HG02938 (cell line): ENCODE measurements around the gene GABPA.
"Not testable (repeated sequence)": the region's sequence is repeated elsewhere in the genome, so short reads cannot be mapped to it uniquely, and the experiment has no call there.

Experiments
- ATAC-seq: cut with Tn5 transposase; IDR thresholded peaks from one replicate; pipeline ENCODE4 v1.9.1; 2021; ENCODE audit warnings: mild to moderate bottlenecking, moderate library complexity; ENCODE audit not compliant: unreplicated experiment

Gene GABPA

DNA sequence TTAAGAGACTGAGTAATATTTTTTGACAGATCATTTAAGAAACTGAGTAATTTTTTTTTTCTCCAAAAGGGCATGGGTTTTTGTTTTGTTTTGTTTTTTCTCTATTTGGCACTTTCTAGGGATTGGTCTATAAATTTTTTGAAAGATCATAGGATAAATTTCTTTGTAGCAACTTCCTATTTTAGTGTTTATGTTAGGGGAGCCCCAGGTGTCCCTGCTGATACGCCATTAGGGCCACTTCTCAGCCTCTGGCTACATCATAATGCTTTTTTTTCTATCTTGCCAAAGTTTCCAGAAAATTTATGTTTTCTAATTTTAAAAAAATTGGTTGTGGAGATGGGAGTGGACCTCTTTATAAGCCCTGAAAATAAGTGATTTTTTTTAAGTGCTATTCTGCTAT lies 2.6 kb downstream of the GABPA start:
- ATAC-seq = no peak

DNA sequence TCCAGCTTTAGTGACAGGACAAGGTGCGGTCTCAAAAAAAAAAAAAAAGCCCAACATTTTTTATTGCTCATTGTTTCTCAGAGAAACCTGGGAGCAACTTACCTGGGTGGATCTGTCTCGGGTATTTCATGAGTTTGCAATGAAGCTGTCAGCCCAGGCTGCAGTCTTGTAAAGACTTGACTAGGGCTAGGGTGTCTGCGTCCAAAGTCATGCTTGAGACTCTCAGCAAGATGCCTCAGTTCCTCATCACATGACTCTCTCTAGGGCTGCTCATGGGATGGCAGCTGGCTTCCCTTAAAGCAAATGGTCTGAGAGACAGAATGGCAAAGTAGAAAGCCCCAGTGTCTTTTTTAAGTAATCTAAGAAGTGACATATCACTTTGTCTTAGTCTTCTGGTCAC lies 8.1 kb downstream of the GABPA start:
- ATAC-seq = no peak

DNA sequence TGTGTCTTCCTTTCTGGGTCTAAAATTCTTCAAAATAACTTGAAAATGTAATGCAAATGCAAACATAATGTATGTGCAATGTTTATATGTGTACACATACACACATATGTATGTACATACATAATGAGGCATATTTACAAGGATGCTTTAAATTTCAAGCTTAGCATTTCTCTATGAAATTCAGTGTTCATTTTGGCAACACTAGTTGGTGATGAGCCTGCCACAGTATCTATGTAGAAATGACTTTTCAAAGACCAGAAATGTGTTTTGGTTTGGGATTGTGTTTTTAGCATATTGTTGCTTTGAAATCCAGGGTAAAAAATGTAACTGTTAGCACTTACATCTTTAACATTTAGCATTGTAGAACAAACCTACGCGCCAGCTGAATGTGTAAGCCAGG lies 10.1 kb downstream of the GABPA start:
- no peak for ATAC-seq

DNA sequence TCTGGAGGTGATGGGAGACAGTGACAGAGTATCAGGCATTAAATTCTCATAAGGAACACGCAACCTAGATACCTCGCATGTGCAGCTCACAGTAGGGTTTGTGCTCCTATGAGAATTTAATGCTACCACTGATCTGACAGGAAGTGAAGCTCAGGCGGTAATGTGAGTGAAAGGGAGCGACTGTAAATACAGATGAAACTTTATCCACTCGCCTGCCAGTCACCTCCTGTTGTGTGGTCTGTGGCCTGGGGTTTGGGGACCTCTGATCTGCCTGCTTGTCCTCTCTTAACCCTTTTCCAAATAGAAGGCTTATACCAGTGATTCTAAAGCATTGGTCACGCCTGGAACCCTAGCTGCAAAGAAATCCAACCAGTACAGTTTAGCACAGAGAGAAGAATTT lies 15.3 kb downstream of the GABPA start:
- ATAC-seq = no peak

DNA sequence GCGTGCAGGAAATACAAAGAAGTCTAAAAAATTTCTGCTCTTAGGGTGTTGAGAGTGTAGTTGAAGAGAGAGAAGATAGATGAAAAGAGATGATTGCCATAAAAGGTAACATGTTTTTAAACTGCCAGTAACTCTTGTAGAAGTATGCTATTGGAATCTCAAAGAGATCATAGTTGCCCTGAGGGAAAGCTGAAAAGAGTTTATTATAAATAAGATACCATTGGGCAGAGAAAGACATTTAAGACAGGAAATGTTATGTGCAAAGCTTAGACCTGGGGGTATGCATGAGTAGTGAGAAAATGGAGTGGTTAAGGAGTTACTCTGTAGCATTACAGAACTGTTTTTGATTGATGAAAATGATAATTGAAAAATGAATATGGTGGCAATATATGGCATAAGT lies 17.6 kb downstream of the GABPA start:
- ATAC-seq = no peak

DNA sequence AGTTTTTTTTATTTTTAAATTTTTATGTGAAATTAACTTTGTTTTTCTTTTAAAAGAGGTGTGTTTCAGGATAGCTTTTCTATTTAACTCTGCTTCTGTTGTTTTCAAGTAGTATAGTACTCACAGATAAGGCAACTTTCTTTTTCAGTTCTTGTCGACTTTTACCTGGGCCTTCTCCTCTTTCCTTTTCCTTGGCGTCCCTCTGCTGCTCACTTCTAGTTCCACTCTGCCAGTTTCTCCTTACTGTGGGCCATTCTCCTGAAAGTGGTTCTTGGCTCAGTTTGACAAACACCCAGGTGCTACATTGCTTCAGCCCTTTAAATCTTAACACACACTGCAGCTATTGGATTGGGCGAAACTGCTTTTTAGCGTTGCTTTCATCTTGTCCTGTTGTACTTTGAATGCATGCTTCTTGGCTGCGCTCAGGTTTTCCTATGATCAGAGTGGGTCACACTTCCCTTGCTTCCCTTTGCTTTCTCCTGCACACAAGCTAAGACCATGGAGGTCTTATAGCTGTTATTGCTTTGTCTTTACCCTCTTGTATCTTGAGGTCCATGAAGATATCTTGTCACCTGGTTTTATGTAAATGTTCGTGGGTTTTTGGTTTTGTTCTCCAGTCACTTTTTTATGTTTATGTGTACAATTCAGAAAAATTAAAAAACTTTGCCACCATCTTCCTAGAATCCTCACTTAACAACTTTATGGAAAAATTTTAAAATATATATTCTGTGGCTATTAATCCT lies 21.6 kb downstream of the GABPA start:
- no peak for ATAC-seq

DNA sequence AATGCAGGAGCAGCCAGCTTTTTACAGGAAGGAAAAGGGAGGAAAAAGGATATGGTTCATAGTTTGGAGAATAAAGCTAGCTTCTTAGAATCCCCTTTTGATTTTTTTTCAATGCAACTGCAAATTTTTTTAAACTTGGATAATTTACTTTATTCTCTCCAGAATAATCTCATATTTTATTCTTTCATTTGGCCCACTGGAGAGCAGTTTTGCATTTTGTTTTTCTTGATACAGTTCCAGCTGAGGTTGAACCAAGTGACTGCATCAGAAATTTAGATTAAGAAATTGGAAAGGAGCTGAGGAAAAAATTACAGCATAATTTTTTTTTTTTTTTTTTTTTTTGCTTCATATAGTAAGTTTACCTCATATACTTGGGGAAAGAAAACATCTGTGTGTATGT lies 22.8 kb downstream of the GABPA start:
- no peak for ATAC-seq

DNA sequence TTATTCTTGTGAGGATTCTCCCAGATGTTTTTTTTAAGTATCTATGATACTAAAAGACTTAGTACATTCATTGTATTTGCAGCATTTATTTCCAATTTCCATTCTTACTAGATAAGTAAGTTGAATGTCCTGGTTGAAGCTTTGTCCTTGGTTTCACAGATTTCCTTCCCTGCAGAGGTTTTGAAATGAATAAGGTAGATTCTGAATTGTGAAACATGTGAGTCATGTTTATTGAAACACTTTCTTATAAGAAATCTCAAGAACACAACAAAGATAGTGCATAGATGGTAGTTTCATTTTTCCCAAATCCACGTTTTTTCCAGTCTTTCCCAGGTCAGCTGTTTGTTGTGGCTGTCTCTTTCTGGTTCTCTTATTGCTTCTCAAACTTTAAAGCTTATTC lies 24.8 kb downstream of the GABPA start:
- ATAC-seq = no peak

DNA sequence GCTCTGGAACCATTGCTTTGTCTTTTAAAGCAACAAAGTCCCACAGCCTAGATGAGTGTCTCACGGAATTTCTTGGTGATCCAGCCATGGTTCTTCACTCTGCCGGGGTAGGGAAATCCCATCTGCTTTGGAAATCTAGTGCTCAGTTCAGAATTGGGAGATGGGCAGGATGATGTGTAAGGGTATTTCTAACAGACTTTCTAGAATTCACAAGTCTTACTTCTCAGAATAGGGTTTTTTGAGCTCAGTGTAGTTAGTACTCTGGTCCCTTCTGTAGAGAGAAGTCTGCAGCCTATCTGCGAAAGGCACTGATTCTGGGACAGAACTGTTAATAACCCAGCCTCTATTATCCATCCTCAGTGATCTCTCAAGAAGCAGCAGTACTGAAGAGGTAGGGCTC lies 25.3 kb downstream of the GABPA start:
- no peak for ATAC-seq

DNA sequence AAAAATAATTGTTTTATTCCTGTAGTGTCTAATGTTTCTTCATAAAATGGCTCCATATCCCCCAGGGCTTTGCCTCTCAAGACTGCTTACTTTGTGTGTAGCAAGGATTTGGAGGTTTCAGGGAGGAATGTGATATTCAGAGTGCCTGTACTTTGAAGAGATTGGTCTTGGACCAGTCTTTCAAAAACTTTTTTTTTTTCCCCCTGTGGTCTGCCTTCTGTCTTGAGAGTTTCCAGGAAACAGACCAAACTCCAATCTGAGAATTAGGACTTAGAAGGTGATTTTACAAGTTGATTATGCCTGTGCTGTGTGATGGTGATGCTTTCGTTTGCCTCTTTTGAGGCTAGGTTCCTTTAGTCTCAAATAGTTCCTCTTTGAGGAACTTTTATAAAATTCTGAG lies 25.9 kb downstream of the GABPA start:
- ATAC-seq = no peak

DNA sequence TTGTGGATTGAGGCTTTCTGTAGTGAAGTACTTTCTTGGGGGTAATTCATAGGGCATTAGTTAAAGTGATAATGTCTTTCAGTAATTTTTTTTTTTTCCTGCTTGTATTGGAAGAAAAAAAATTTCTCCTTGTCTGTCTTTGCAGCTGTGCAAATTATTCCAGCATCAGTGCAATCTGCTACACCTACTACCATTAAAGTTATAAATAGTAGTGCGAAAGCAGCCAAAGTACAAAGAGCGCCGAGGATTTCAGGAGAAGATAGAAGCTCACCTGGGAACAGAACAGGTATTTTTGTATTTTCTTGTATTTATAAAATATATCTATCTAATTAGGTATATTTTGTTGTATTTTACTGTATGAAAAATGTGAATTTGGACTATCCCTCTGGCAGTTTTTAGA lies 29.3 kb downstream of the GABPA start:
- no peak for ATAC-seq

DNA sequence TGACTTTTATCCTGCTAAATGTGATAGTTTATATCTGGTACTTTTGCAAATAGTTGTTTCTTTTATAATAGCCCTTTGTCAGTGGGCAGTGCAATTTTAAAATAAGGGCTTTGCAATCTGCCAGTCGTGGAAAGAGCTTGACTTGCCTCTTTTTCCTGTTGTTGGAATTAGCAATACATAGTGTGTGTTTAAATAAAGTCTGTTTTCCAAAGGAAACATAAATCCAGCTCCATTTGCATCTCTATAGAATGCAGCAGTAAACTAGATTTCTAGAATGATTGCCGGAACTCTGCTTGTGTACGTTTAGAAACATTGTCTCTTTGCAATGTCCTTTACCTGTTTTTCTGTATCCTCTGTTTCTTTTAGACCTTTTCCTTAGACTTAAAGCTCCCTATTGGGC lies 33.1 kb downstream of the GABPA start:
- no peak for ATAC-seq

DNA sequence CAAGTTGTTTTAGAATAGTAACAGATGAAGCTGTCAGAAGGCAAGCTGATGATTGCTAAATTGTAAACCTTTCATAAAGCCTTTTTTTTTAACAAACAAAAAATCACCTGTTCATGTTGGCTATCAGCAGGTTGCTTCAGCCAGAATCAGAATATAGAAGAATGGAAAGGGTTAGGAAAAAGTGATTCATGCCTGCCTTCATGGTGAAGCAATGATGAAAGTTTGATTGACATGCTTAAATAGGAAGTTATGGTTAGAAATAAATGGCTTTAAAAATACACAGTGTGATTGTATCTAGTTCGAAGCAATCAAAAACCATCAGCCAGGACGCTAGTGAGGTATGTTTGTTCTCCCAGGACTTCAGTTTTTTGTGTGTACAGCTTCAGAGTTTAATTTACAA lies 37.9 kb downstream of the GABPA start:
- ATAC-seq = no peak

DNA sequence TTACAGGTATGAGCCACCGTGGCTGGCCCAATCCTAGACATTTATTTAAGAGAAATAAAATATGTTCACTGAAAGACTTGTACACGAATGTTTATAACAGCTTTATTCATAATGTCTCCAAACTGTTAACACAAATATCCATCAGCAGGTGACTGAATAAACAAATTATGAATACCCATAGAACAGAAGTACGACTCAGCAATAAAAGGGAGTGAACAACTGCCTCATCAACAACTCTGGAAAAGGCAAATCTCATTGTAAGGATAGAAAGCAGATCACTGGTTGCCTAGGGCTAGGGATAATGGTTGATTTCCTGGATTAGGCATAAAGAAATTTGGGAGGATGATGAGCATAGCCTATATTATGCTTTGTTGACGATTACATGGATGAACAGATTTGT lies 41.7 kb downstream of the GABPA start:
- ATAC-seq = no peak

DNA sequence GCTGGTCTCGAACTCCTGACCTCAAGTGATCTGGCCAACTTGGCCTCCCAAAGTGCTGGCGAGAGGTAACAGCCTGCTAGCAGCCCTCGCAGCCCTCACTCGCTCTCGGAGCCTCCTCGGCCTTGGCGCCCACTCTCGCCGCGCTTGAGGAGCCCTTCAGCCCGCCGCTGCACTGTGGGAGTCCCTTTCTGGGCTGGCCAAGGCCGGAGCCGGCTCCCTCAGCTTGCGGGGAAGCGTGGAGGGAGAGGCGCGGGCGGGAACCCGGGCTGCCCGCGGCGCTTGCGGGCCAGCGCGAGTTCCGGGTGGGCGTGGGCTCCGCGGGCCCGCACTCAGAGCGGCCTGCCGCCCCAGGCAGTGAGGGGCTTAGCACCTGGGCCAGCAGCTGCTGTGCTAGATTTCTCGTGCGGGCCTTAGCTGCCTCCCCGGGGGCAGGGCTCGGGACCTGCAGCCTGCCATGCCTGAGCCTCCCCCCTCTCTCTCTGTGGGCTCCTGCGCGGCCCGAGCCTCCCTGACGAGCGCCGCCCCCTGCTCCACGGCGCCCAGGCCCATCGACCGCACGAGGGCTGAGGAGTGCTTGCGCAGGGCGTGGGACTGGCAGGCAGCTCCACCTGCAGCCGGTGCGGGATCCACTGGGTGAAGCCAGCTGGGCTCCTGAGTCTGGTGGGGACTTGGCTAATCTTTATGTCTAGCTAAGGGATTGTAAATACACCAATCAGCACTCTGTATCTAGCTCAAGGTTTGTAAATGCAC lies 43.5 kb downstream of the GABPA start:
- not testable (repeated sequence) for ATAC-seq

DNA sequence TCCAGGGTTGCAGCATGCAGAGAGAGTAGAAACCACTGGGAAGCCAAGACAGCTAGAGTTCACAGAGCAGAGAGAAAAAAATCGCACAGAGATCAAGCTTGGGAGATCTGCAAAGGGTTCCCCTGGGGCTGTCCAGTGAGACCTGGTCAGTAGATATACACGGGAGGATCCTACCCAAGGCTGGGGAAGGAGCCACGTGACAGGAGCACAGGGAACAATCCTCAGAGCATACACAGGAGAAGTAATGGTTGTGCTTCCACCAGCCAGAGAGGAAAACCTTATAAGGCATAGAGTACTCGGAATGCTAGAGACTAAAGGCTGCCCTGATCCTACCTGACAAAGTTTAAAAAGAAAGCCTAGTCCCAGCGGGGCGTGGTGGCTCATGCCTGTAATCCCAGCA lies 53.9 kb downstream of the GABPA start:
- no peak for ATAC-seq

DNA sequence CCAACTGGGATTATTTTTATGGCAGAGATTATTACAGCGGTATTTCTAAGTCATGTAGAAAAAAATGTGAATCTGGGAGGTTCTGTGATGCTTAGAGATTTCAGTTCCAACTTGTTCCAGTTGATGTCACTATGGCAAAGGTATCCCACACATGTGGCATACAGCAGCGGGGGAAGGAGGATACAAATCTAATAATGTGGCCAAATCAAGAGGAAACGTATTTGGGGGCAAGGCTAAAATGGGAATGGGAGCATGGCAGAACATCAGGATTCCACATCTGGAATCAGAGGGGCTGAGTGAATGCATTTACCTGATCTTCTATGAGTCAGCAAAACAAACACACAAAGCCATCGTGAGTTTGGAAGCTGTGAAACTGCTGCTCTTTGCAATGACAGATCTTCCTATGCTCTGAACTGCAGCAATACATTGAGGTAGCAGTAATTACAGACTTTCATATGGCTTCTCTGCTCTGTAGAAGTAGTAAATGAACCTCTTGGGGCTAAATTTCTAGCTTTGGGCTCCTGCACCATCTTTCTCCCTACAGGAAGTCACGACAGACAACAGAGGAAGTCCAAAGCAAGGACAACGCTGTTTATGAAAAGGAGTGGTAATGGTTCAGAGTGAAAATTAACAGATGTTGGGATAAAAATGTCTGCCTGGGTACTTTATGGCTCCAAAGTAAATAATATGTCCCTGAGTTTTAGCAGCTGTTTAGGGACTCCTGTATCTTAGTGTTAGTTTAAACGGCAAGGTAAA lies 55.5 kb downstream of the GABPA start:
- peak; percentile 72 for ATAC-seq

DNA sequence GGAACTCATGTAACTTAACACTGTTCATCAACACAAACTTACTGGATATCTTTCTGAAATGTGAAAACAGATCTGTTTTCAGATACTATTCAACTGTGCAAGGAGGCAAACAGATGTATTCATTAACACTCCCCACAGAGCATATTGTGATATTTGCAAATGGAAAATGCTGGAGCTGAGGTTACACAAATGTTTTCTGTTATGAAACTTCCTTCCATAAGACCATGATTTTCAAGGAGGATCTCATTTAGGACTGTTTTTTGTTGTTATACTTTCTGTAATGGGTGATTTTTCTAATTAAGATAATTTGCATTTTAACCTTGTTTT lies 56.1 kb downstream of the GABPA start:
- ATAC-seq = no peak

DNA sequence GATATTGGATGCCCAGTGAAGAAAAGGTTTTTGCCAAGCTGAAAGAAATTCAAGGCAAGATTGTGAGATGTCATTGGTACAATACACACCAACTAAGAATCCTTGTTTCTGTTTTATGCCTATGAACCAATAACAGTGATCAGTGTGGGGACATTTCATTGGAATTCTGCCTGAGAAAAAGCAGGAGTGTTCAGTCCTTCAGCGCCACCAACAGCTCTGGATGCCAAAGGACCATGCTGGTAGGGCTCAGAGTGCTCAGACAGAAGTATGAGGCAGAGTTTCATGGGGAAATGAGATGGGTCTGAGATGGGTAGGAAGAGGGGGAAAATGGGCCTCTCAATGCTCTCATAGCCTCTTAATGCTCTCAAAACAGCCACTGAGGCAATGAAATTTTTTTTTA lies 56.5 kb downstream of the GABPA start:
- no peak for ATAC-seq

DNA sequence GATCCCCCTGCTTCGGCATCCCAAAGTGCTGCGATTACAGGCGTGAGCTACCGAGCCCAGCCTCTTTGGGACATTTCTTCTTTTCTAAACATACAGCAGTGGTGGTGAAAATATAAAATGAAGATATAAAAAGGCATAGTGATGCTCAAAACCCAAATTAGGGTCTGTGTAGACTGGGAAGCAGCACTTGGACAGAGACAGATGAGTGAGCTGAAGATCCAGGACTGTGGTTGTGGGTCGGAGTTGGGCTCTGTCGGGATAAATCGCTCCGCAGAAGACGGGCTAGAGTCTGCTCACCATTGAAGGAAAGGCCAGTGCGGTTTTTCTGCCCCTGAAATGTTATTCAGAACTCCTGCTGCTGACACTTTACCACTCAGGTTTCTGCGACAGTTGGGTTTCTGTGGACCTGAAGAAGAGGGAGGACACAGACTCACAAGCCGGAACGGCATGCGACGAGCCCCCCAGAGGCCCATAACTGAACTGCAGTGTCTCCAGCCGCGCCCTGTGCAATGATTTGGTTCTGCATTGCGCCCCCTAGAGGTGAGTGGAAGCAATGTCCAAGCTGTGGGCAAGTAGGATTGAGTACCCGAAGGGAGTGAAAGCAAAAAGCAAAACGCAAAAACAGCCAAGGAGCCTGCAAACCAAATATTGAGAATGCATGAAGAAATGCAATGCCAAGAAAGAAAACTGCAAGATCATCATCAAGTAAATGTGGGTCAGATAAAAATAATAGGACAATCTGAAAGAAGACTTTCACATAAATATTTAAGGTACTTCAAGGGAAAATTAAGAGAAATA lies 66.6 kb downstream of the GABPA start:
- ATAC-seq = peak; percentile 99

DNA sequence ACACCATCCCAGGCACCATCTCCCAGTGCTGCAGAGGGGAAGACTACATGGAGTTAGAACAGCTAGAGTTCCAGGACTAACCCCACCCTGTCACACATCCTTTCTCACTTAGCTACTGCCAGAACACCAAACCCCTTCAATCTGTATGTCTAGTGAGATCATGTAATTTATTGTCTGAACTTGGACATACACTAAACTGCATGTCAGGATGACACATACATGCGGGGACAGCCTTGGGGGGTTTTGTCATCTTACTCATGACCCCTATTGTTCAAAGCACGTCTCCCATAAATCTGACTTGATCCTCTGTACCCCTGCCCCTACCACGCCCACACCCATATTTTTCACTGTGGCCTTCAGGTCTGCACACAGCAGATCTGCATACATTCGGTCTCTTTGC lies 71.3 kb downstream of the GABPA start:
- no peak for ATAC-seq
